ENCODE measurements around the gene PGRMC2. TPM values are rescaled to one million over a fixed set of nuclear protein-coding genes. Genes with fewer than 3 reads are reported as not detected.

The PGRMC2 gene
- total and polyA plus RNA-seq, 2 of the 8 experiments (the other 6 are each of a cell fraction or from before 2014, with no cell fraction given), result 9.5 to 85.3 TPM

DNA sequence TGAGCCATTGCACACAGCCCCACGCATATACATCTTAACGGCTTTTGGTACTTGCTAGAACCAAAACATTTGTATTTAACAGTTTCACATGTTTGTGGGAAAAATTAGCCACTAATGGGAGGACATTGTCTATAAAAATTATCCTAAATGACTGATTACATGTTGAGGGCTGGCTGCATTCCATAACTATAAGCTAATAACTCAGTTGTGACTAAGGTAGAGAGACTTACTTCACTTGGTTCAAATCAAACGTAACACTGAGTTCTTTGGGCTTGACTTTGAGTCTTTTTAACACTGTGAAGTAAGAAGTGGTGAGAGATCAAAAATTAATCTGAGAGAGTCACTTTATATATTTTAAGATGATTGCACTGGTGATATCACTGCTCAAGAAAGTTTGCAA, 47.9 kb upstream of the PGRMC2 start:
- H2BK5ac ChIP-seq (ENCODE audit: low read depth, low read length), result no peak overlapping the region
- H3K27me3 ChIP-seq (replicated peaks in 1 of 4; ENCODE audit: control insufficient read depth in 3 of 4, extremely low read depth in 1 of 4, insufficient read depth in 3 of 4, low read length in 3 of 4), result no peaks in the 10 kb centered on the region; a peak in 1 of 7 replicates
- DNase-seq (ENCODE audit: low read depth in 1 of 2, low spot score in 2 of 2), result no peak
- H3K4ac ChIP-seq (replicated peaks; ENCODE audit: insufficient read length, low read depth, low read length), result no peak overlapping the region
- H3K79me2 ChIP-seq (ENCODE audit: control insufficient read depth in 1 of 2, insufficient read depth in 2 of 2, low read length in 2 of 2), result no peaks in the 10 kb centered on the region
- no peak for TF ChIP-seq KDM5A (IDR thresholded peaks at IDR 0.05; ENCODE audit: low read length)
- no peak overlapping the region for H3K4me3 ChIP-seq (ENCODE audit: extremely low read depth in 1 of 4, insufficient read depth in 2 of 4, low read depth in 3 of 4, low read length in 4 of 4)
- CTCF ChIA-PET (ENCODE audit: partially characterized antibody), result interaction anchor here (0.6 to 1.4 kb wide), 2 partner anchors 145 to 657 kb away, joined by 4 read pairs; no protein-coding TSS in a partner anchor
- 0 out of 2 replicates have a peak, but pooled peaks cover 2% of the 10 kb centered on the region for H3K79me1 ChIP-seq (ENCODE audit: low read depth, low read length)
- 95% methylated on average over 3 of the region's 3 CpGs; no CpG with 5 or more reads in 1 of the 2 experiments for WGBS, 2 experiments (ENCODE audit: extremely low coverage in 1 of 2, insufficient coverage in 1 of 2, insufficient read length in 1 of 2, insufficient replicate concordance in 2 of 2, low coverage in 1 of 2, low lambda C conversion rate in 2 of 2, missing lambda C conversion rate in 1 of 2)
- no peak overlapping the region for H4K8ac ChIP-seq (ENCODE audit: extremely low read depth, insufficient read depth, low read length)
- no peak overlapping the region for H3K18ac ChIP-seq (ENCODE audit: extremely low read depth, low read length)
- H3K23me2 ChIP-seq (ENCODE audit: low read depth, low read length), result no peaks in the 10 kb centered on the region
- H3K27ac ChIP-seq (ENCODE audit: low read depth, low read length), result no peak overlapping the region
- H3K9ac ChIP-seq (replicated peaks in 1 of 4; ENCODE audit: extremely low read depth in 1 of 4, low read depth in 3 of 4, low read length in 3 of 4), result no peak overlapping the region
- no peaks in the 10 kb centered on the region for H4K20me1 ChIP-seq (replicated peaks in 1 of 2; ENCODE audit: control insufficient read depth in 1 of 2, insufficient read depth in 2 of 2, low read length in 2 of 2)
- POLR2A ChIA-PET (ENCODE audit: partially characterized antibody), result interaction anchor here (1.2 to 1.3 kb wide), 2 partner anchors 31 to 47 kb away, joined by 3 to 4 read pairs; partner anchors contain the start of gene PGRMC2
- H3K9me3 ChIP-seq (ENCODE audit: insufficient read depth in 2 of 2, low read depth in 1 of 2, low read length in 1 of 2), result no peaks in the 10 kb centered on the region
- no peak overlapping the region for H3K14ac ChIP-seq (ENCODE audit: insufficient read length)
- H4K91ac ChIP-seq (replicated peaks; ENCODE audit: insufficient read length, low read length), result no peak overlapping the region
- H2AK5ac ChIP-seq (ENCODE audit: low read depth, low read length), result no peak overlapping the region
- H2BK12ac ChIP-seq (ENCODE audit: low read depth, low read length), result no peak overlapping the region
- FAIRE-seq, result no peak
- no peaks in the 10 kb centered on the region for H3K4me1 ChIP-seq (replicated peaks in 1 of 4; ENCODE audit: control insufficient read depth in 3 of 4, insufficient read depth in 4 of 4, low read length in 3 of 4)
- H3K4me2 ChIP-seq (ENCODE audit: insufficient read depth in 1 of 2, low read depth in 2 of 2, low read length in 2 of 2), result no peak overlapping the region
- H2BK120ac ChIP-seq (replicated peaks; ENCODE audit: low read depth, low read length), result no peak overlapping the region
- H4K5ac ChIP-seq (ENCODE audit: insufficient read length, low read depth, low read length), result no peak overlapping the region
- H3K23ac ChIP-seq (ENCODE audit: insufficient read length), result no peak overlapping the region
- H2BK15ac ChIP-seq (ENCODE audit: low read length), result no peak overlapping the region
- H2AFZ ChIP-seq (ENCODE audit: low read length), result no peak overlapping the region
- no peak overlapping the region for H2BK20ac ChIP-seq (ENCODE audit: low read length)
- no peak overlapping the region for H3K56ac ChIP-seq (replicated peaks; ENCODE audit: insufficient read length, low read depth, low read length)
- H3K36me3 ChIP-seq (ENCODE audit: control insufficient read depth in 2 of 4, insufficient read depth in 4 of 4, low read length in 3 of 4), result no peaks in the 10 kb centered on the region
